ENCODE measurements around the gene RASSF4. TPM values are rescaled to one million over a fixed set of nuclear protein-coding genes. Genes with fewer than 3 reads are reported as not detected.
A peak's percentile ranks its signal among the peaks of the same experiment; 100 is the strongest.

RASSF4 gene
- total and polyA plus RNA-seq, 4 donors = 19.5 to 55.4 (median 41.6) TPM

DNA sequence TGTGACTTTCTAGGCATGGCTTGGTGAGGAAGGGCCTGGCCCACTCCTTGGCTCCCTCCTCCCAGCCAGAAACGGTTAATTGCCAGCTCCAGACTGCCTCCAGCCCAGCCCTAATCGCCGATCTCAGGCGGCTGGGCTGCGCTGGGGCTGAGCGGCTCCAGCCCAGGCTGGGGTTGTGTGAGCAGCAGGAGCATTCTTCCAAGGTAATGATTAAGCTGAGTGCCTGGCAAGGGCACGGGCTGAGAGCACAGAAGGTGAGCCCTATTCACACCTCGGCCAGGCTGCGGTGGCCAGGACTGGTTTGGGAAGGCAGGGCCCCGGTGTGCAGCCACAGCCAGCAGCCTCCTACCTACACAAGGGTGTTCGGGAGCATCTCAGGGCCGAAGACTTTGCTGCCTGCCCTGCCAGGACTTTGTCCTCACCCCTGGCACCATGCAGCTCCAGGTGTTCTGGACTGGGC lies 48.5 kb upstream of the RASSF4 start, which contains the start of gene TMEM72:
Gene TMEM72 (plus strand): TSS at position 257 of the 460 bp plus-strand sequence. CDS start 176 bp downstream, at position 433.
- 55 to 77% methylated on average over 12 of the region's 12 CpGs for WGBS, 2 donors
- Histone ChIP-seq H3K9me3 (ENCODE audit: control insufficient read depth in 4 of 4, insufficient read depth in 3 of 4, low read length in 3 of 4) (no peaks in the 10 kb centered on the region), H3K27me3 (ENCODE audit: control insufficient read depth in 3 of 3, insufficient read depth in 3 of 3, low read length in 2 of 3) (no peaks in the 10 kb centered on the region), H3K4me1 (ENCODE audit: control insufficient read depth in 5 of 5, insufficient read depth in 5 of 5, low read length in 5 of 5) (peaks cover 0 to 31% (median 15%) of the 10 kb centered on the region in 5 donors), H3K9ac (ENCODE audit: insufficient read depth in 1 of 2, low read length in 2 of 2) (no peak within 1 kb of the TSS), H3K36me3 (ENCODE audit: control insufficient read depth in 4 of 4, insufficient read depth in 4 of 4, low read length in 4 of 4) (no peaks in the 10 kb centered on the region), H3K27ac (ENCODE audit: low read depth in 1 of 2, low read length in 1 of 2) (no peak within 1 kb of the TSS), H3K4me3 (no peak within 1 kb of the TSS)
- DNase-seq = peak; percentile 65 to 85 (median 73)
- TF ChIP-seq, protein P1, sequence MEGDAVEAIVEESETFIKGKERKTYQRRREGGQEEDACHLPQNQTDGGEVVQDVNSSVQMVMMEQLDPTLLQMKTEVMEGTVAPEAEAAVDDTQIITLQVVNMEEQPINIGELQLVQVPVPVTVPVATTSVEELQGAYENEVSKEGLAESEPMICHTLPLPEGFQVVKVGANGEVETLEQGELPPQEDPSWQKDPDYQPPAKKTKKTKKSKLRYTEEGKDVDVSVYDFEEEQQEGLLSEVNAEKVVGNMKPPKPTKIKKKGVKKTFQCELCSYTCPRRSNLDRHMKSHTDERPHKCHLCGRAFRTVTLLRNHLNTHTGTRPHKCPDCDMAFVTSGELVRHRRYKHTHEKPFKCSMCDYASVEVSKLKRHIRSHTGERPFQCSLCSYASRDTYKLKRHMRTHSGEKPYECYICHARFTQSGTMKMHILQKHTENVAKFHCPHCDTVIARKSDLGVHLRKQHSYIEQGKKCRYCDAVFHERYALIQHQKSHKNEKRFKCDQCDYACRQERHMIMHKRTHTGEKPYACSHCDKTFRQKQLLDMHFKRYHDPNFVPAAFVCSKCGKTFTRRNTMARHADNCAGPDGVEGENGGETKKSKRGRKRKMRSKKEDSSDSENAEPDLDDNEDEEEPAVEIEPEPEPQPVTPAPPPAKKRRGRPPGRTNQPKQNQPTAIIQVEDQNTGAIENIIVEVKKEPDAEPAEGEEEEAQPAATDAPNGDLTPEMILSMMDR (IDR thresholded peaks at IDR 0.05; ENCODE audit: control extremely low read depth, extremely low read depth) = no peak
- peak; percentile 85 for ATAC-seq (ENCODE audit: insufficient read depth, low FRiP score)

DNA sequence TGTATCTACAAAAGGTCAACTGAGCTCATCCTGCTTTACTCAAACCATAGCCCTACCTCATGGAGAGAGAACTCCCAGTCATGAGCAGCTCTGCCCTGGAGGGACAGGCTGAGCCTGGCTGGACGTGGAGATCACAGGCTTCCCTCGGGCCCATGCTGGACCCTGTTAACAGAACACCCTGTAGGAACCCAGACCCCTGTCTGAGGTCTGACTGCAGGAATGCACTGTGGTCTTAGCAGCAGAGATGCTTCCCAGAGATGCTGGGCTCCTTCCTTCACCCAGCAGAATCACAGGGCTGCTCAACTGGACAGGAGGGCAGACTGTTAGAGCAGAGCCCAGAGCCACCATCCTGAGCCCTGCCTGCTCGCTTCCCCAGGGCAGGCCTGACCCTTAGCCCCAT lies 47.7 kb upstream of the RASSF4 start:
- WGBS, 2 donors = 91 to 94% methylated on average over 3 of the region's 3 CpGs
- DNase-seq (no peak), ATAC-seq (ENCODE audit: insufficient read depth, low FRiP score) (no peak)
- H3K9ac ChIP-seq (ENCODE audit: insufficient read depth in 1 of 2, low read length in 2 of 2) = no peak overlapping the region
- H3K36me3 ChIP-seq (ENCODE audit: control insufficient read depth in 4 of 4, insufficient read depth in 4 of 4, low read length in 4 of 4) = no peaks in the 10 kb centered on the region
- no peaks in the 10 kb centered on the region for H3K27me3 ChIP-seq (ENCODE audit: control insufficient read depth in 3 of 3, insufficient read depth in 3 of 3, low read length in 2 of 3)
- TF ChIP-seq, protein P1 (IDR thresholded peaks at IDR 0.05; ENCODE audit: control extremely low read depth, extremely low read depth) = no peak
- H3K4me3 ChIP-seq = no peak overlapping the region
- H3K4me1 ChIP-seq (ENCODE audit: control insufficient read depth in 5 of 5, insufficient read depth in 5 of 5, low read length in 5 of 5) = peaks cover 0 to 31% (median 15%) of the 10 kb centered on the region in 5 donors
- H3K27ac ChIP-seq (ENCODE audit: low read depth in 1 of 2, low read length in 1 of 2) = no peak overlapping the region
- H3K9me3 ChIP-seq (ENCODE audit: control insufficient read depth in 4 of 4, insufficient read depth in 3 of 4, low read length in 3 of 4) = no peaks in the 10 kb centered on the region

DNA sequence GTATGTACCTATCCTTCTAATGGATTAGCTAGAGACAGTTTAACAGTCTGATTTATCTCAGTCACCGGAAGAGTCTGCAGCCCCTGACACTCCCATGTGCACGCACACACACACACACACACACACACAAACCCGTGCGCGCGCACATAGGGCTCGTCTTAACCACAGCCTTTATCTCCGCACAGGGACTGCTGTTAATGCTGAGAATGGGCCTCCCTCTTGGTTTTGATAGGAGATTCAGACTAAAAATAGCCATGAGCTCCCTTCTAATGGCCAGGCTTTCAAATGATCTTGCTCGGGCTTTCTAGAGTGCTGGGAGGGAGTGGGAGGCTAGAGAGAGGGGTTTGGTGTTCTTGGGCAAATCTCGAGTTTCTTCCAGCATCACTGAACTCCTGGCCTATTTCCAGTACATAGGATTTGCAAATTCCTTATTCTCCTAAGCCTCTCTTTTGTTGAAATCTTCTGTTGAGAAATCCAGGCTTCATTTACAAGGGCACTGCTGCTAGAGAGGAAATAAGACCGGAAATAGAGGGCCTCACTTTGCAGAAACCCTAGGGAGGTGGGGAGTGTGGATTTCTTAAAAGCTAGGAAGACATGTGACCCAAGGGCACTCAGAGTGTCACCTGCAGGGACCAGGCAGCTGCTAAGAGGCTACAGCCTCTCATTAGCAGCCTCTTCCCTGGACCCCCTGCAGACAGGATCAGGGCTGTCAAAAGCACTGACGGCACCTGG lies 46.1 kb upstream of the RASSF4 start:
- no peak overlapping the region for H3K9ac ChIP-seq (ENCODE audit: insufficient read depth in 1 of 2, low read length in 2 of 2)
- ATAC-seq (ENCODE audit: insufficient read depth, low FRiP score) (no peak), DNase-seq (peak in 2 of 3 donors; percentile 53 to 72)
- no peak overlapping the region for H3K4me3 ChIP-seq
- H3K27me3 ChIP-seq (ENCODE audit: control insufficient read depth in 3 of 3, insufficient read depth in 3 of 3, low read length in 2 of 3) = no peaks in the 10 kb centered on the region
- 26 to 56% methylated on average over 12 of the region's 12 CpGs for WGBS, 2 donors
- H3K27ac ChIP-seq (ENCODE audit: low read depth in 1 of 2, low read length in 1 of 2) = no peak overlapping the region
- H3K9me3 ChIP-seq (ENCODE audit: control insufficient read depth in 4 of 4, insufficient read depth in 3 of 4, low read length in 3 of 4) = no peaks in the 10 kb centered on the region
- peaks cover 0 to 20% (median 15%) of the 10 kb centered on the region in 5 donors for H3K4me1 ChIP-seq (ENCODE audit: control insufficient read depth in 5 of 5, insufficient read depth in 5 of 5, low read length in 5 of 5)
- TF ChIP-seq, protein P1 (IDR thresholded peaks at IDR 0.05; ENCODE audit: control extremely low read depth, extremely low read depth) = no peak
- no peaks in the 10 kb centered on the region for H3K36me3 ChIP-seq (ENCODE audit: control insufficient read depth in 4 of 4, insufficient read depth in 4 of 4, low read length in 4 of 4)
